RPMI8226 (cell line): ENCODE measurements around the gene AFAP1.

Source experiments
- DNase-seq: peaks from one replicate; pipeline ENCODE4 v3.0.0-alpha.2; 2015

AFAP1 gene

DNA sequence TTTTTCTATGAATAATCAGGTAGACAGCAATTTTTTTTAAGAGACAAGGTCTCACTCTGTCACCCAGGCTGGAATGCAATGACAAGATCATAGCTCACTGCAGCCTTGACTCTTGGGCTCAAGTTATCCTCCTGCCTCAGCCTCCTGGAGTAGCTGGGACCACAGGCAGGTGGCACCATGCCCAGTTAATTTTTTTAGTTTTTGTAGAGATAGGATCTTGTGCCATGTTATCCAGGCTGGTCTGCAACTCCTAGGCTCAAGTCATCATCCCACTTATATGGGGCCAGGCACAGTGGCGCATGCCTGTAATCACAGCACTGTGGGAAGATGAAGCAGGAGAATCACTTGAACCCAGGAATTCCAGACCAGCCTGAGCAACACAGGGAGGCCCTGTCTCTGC lies 26.8 kb downstream of the AFAP1 start:
- no peak for DNase-seq

DNA sequence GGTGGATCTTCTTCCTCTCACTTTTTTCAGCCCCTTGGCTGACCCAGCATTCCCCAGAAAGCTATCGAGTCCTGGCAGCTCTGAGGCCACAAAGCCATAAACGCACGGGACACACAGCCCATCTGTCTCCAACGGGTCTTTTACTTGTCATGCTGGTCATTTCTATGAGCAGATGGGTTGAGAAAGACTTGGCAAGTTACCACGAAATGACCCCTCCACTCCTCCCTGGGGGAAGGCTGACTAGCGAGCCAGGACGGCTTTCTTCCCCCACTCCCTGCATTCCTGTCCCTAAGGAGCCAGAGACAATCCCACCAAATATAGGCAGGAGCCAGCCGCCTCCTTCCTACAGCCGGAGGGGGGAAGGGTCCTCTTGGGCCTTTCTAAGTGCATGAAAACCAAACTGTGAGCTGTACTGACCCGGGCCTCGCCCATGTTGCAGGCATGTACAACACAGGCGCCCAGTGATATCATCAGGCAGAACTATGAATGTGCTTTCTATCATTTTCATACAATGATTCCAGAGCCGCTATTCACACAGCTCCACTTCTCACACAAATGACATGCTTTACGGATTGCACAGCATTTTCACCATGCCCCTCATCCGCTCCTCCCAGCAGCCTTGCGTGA lies 28.6 kb downstream of the AFAP1 start:
- no peak for DNase-seq

DNA sequence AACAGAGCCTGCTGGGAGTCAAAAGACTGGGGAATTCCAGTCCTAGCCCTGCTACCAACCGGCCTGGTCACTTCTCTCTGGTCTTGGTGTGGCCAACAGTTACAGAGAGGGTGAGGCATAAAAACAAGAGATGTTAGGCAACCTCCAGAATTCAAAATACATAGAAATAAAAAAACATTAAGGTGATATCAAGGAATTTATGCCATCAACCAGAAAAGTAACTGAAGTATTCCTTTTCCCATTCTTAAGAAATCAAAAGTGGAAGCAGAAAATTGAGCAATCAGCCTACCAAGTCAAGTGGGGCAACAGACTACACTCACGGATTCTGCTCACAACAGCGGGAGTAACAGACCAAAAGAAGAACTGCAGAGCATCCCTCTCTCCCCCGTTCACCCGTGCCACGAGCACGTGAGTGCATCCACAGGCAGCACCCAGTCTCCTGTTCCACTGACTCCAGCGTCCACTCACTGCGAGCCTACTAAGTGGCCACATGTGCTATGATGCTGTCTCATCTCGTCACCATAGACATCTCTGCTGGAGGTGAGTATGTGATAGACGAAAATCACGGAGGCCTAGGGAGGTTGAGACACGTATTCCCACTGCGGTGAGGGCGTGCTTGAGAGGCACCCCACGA lies 29.3 kb downstream of the AFAP1 start:
- DNase-seq = no peak

DNA sequence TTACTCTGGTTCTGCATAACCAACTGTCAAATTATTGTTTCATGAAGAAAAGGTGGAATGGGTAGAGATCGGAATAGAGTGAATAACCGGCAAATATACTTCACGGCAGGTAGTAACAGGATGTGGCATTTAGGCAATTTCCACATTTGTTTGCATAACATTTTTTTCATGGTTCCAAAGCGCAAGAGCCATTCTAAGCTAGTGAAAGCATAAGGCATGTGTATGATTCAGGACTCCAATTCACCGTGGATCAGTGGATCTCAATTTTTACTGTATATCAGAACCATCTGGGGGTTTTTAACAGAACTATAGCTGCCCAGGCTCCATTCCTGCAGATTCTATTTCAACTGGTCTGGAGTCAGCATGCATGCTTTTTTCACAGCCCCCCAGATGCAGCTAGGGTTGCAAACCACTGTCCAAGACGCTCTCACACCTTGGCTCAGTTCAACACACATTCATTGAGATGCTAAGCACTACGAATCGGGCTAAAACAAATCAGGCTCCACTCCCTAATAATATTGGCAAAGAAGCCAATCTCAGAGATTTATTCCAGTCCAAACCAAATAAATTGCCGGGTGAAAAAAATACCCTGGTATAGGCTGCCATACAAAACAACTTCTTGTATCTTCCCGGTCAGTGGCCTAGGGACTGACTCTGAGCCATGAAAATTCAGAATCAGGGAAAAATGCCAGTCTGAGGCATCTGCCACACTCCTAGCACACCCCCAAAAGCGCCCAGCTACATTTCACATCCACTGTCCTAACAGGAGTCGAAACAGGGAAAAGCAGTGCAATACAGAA lies 30.0 kb downstream of the AFAP1 start:
- DNase-seq = no peak

DNA sequence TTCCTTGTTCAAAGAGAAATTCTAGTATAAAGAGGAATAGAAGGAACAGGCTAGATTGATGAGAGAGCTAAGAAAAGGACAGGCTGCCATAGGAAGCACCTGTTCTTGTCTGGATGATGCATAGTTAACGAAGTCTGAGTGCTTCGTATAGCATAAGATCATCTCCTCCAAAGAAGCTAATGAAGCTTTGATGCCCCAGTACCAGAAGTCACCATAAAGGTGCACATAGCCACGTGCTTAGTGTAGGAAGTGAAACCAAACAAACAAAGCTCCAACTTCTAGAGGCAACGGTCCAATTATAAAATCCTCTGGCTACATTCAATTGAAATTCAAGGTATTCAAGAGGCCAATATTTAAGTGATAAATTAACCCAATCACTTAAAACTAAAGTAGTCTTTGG lies 31.0 kb downstream of the AFAP1 start:
- DNase-seq = peak; percentile 24

DNA sequence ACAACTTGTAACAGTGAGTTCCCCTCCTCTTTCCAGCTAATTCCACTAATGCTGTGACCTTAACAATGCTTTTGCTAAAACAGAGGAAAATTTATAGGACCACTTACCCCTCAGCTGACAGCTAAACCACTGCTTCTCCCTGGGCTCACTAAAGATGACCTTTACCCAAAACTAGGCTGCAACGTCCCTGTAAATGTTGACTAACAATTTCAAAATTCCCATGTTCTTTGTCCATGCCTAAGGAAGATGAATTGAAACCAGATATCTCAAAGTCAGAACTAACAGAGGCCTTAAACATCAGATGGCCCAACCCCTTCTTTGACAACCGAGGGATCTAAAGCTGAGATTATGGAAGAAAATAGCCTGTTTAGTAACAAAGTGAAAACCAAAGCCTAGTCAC lies 32.5 kb downstream of the AFAP1 start:
- DNase-seq = no peak

DNA sequence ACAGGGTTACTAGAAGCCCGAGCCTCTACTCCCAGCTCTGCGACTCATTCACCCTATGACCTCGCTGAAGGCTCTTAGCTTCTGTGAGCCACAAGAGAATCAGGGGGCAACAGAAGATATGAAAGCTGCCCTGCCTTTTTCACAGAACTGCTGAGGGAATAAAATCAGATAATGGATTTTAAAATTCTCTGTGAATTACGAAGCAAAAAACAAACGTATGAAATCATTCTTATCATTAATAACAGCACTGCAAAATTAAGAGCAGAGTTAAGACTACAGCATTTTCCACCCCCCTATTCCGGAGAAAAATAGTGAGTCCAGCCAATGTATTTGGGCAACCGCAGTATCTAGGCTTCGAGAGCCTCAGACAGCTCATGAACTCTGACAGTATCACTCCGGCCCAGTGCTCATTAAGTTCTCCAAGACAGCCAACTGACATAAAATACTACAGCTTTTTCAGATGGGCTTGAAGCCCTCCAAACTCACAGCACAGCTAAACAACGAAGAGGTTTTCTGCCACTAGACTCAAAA lies 33.4 kb downstream of the AFAP1 start:
- DNase-seq = no peak

DNA sequence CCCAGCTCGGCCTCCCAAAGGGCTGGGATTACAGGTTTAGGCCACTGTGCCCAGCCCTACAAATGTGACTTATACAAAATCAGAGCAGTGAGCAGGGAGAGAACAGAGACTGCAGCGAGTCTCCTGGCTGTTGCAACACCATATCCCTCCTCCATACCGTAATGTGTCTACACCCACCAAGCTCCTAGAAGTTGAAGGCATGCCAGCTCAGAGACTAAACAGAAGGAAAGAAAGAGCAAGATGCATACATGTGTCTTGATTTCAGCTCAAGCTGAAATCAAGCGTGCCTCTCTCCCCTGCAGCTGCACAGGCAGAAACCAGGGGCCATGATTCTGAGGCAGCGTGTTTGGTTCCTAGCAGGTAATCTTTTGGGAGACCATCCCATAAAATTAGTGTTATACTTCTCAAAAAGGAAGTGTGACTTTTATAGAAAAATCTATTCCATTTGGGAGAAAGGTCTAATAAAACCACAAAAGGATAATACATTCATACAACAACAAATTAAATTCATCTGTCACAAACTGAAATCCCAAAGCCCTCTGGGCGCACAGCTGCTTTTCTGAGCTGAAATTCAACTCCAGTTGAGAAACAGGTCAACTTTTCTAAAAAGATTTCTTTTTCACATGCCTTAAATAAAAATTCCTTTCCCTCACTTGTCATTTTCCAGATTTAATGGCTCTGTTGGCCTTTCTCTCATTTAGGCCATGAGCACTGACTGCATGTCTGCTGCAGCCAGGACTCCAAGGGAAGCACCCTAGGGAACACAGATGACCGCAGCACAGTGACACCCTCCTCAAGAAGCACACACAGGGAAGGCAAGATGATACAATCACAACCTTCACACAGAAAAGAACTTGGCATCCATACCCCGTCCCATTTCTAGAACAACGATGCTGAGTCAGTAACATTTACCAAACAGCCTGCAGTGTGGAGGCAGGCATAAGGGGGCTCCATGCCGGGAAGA lies 34.4 kb downstream of the AFAP1 start:
- no peak for DNase-seq

DNA sequence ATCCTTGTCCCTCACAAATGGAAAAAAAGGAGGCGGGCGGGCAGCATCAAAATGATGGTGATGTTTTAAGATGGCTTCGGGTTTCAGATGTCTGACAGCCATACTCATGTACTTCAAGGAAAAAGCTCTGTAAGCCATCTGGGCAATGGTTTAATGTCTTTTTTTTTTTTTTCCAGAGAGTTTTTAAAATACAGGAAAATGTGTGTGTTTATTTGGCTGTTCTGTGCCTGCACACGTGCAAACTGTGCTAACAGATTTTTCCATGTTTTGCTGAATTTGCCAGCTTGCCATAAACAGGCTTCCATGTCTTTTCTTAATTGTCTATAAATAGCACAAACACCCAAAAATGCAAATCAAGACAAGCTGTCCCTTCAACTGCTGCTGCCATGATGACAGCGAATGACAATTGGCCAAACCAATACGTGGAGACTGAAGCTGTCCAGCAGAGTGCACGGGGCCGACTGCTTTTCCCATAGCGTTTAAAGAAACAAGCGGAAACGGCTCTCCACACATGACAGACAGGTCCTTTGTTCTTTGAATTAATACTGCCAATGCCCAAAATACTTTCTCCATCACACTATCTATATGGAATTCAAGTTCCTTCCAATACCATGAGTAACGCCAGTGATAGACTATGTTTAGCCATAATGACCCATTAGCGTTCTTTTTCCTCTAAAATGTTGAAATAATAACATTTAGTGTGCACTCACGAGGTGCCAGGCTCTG lies 35.7 kb downstream of the AFAP1 start:
- DNase-seq = no peak

DNA sequence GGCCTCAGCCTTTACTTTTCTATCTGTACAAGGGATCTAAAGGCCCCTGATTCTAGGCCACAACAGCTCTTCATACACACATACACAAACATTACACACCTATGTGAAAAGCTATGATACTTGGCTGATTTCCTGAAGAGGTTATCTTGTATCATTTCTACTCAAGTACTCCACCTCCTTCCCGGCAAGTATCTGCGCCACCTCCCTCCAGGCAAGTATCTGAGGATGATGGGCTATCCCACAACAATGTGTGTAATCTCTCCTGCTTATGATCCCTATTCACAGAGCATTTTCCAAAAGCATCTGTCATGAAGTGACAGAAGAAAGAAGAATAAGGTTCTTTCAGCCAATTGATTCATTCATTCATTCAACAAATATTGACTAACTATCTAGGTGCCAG lies 36.8 kb downstream of the AFAP1 start:
- no peak for DNase-seq

DNA sequence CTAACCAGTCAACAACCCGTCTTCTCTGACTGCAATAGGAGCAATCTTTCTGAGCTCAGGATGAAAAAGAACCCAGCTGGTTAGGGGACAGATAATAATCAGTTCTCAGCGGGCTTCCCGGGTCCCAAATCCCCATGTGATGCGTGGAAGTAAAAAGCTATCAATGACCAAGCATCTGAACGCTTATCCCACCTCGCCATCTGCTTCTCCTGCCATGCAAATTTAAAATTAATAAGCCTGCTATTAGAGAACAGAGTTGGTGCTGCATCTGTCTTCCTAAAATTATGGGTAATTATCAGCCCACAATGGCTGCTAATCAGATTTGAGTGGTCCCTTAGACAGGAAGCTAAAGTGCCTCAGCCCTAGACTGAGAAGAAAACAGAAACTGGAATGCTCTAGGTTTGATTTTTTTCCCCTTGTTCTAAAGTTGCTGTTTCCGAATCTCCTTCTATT lies 37.5 kb downstream of the AFAP1 start:
- no peak for DNase-seq

DNA sequence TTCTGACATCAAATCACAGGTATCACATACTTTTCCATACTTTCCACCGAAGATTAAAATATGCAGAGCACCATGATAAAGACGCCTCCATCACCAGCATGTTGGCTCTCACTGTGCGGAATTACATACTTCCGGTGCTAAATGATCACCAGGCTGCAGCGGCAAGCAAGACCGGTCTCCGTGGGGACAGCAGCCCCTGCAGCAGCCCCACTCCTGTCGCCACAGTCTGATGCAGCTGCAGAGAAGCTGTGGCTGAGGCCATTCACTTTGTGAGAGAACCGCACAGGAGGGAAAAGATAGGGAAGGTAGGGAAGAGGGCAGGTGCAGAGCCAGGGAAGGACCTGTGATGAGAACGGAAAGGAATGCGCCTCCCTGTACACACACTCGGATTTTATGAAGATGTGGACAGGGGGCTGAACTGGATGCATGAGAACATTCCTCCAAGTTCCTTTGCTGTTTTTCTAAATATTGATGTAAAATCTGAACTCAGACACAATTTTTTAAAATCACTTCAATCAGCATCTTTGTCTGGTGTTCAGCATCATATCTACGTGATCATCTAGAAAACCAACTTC lies 38.3 kb downstream of the AFAP1 start:
- no peak for DNase-seq

DNA sequence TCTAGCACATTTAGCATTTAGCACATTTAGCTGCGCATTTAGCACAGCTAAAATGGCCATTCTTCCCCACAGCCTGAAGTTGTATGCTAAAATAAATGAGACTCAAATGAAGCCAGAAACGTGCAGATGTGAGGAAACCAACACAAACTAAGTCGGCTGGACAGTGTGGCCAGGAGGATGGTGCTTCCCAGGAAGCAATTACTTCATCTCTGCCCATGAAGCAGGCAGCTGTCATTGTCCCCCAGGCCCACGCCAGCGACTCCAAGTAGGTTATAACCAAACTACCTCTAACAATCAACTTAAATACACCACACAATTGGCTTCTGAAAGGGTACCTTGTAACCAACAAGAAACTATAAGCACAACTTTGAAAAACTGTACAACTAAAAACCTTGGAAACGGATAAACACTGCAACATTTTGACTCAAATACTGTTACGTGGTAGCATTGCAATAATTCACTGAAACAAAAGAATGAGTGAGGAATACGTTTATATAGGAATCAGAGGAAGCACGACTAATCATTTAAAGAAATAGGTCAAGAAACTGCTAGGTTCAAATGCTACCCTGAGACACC lies 39.2 kb downstream of the AFAP1 start:
- no peak for DNase-seq

DNA sequence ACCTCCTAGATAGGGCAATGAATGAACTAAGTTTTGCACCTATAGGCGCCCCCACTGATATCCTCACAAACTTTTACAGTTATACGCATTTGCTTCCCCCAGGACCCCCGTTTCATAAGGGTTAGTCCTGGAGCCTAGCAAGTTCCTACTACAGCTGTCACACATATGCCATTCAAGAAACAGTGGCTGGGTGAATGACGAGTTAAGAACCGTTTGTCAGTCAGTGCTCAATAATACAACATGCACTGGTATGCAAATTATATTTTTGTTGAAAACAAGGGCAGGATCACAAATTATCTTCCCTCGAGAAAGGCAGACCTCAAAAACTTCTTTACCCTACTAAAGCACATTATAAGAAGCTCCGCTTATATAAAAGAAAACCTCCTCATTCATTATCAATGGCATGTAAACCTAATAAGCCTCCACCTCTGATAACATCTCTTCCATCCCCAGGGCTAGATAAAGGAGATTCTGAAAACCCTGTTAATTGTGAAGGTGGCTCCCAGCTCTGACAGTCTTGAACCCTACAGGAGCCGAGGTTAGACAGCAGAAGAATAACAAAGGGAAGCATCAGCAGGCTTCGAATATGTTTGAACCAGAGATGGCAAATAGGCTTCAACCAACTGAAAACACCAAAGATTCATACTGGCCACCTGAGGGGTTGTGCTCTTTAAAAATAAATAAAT lies 40.3 kb downstream of the AFAP1 start:
- no peak for DNase-seq

DNA sequence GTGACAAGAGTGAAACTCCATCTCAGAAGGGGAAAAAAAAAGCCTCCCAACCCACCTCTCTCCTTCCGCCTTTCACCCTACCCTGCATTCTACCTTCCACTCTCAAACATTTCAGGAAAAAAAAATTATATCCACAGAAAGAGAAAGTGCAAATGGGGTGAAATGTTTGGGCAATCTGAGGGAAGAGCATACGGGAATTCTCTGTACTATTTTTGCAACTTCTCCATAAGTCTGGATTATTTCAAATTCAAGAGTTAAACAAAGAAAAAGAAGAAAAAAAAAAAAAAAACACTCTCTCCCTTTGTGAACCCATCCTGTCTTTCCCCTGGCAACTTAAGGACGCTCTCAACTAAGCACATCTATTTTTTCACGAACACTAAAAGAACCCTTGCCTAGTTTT lies 41.3 kb downstream of the AFAP1 start:
- DNase-seq = no peak

DNA sequence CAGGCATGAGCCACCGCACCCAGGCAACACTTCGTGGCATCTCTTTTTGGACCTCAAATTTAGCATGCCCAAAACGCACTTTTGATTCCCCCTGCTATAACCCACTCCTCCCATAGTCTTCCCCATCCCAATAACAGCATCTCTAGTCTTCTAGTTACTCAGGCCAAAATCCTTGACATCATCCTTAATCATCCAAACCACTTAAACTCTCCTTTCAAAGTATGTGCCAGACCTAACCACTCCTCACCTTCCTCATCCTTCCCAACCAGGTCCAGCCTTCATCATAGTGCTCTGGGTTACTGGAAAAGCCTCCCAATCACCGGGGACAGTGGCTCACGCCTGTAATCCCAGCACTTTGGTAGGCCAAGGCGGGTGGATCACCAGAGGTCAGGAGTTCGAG lies 41.9 kb downstream of the AFAP1 start:
- no peak for DNase-seq

DNA sequence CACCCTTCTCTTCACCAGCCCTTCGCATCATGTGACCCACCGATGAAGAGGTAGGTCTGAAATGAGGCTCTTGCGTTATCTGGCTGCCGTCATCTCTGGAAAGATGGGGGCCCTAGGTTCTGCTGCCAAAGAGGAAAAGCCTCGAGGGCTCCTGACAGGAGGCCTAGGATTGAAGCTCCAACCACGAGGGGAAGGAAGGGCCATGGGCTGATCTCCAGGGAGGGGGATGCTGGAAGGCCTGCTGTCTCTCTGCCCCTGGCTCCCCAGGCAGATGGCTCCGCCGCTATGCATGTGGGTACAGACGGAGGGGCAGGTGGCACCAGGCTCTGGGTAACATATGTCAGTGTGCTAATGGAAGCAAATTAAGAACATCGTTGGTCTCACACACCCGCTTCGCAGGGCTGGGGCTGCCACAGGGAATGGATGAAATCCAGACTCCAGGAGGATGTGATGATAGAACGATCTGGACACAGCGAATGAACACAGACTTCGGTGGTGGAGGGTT lies 44.9 kb downstream of the AFAP1 start:
- DNase-seq = no peak

DNA sequence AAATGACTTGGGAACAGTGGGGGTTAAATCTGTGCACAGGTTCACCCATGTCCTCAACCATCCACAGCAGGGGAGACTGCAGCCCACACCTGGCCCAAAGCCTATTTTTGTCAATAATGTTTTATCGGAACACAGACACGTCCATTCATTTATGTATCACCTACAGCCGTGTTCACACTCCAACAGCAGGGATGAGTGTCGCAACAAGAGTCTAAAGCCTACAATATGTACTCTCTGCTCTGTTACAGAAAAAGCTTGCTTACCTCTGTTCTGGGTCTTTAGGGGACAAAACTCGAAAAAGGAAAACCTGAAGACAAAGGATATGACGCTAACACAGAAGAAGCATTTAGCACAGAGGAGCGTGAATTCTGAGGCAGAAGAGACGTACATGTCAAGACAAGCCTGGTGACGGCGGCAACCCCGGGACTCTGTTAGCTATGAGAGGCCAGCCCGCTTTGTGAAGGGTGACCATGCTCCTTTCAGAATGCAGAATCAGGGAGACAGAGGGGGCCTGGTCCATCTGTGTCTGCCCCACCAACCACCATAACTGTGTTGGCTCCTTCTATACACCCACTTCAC lies 45.5 kb downstream of the AFAP1 start:
- DNase-seq = no peak

DNA sequence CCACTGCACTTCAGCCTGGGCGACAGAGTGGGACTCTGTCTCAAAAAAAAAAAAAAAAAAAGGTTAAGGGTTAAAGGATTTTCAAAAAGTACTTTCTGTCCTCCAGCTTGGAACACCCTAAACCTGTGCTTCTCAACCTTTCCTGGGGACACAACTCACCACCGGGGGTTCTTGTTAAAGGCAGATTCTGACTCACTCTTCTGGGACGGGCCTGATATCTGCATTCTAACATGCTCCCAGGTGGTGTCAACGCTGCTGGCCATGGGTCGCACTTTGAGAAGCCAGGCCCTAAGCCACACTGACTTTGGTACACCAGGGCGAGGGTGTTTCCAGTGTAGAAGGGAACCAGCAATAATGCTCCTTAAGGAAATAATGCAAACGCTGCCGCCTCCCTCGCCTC lies 46.1 kb downstream of the AFAP1 start:
- DNase-seq = no peak
